Activated CD8-positive, alpha-beta memory T cell treated with anti-CD3 and anti-CD28 coated beads for 36 hours (primary cell): ENCODE measurements around the gene PSMC3. TPM values are rescaled to one million over a fixed set of nuclear protein-coding genes. Genes with fewer than 3 reads are reported as not detected.

Experiments
- CTCF ChIA-PET: fragments of 350-600 bp; sonication (Branson Sonifier 250); formaldehyde crosslinking; loops from one replicate; lab custom pipeline; 2021; ENCODE audit warnings: antibody characterized with exemption; lab: Charles Lee
- POLR2A ChIA-PET: fragments of 350-600 bp; sonication (Branson Sonifier 250); formaldehyde crosslinking; loops from one replicate; lab custom pipeline; 2021; ENCODE audit warnings: antibody characterized with exemption; lab: Charles Lee
- total RNA-seq, 2 experiments: library from RNA; stranded (reverse); gene quantifications; one replicate each; pipeline ENCODE4 v1.2.3, GENCODE V29; 2021

Gene PSMC3
- total RNA-seq, 2 experiments from 2014 or later = 188 to 202 TPM

- CTCF ChIA-PET = no interaction called here
- POLR2A ChIA-PET = no interaction called here
Observed at GRCh38 chr11:47447906-47448305, 21.7 kb upstream of the PSMC3 start.

GRCh38 chr11:47446833-47447232 lies 20.6 kb upstream of the PSMC3 start:
- POLR2A ChIA-PET = no interaction called here

GRCh38 chr11:47445840-47446239 lies 19.6 kb upstream of the PSMC3 start:
- POLR2A ChIA-PET = interaction anchor here (0.7 kb wide), 1 partner anchor 173 kb away, joined by 3 read pairs; no protein-coding TSS in a partner anchor
- CTCF ChIA-PET = interaction anchor here (1.7 kb wide), 1 partner anchor 33 kb away, joined by 5 read pairs; no protein-coding TSS in a partner anchor

More at GRCh38 chr11:47446833-47447232, 20.6 kb upstream of the PSMC3 start:
- CTCF ChIA-PET = no interaction called here

- ChIA-PET POLR2A (no interaction called here), CTCF (interaction anchor here (1.8 kb wide), 1 partner anchor 10 kb away, joined by 6 read pairs; no protein-coding TSS in a partner anchor)
Observed at GRCh38 chr11:47443817-47444216, 17.6 kb upstream of the PSMC3 start.

- ChIA-PET CTCF (interaction anchor here (1.3 to 1.8 kb wide), 2 partner anchors 11 to 34 kb away, joined by 3 to 6 read pairs; no protein-coding TSS in a partner anchor), POLR2A (no interaction called here)
Observed at GRCh38 chr11:47443028-47443700, 16.9 kb upstream of the PSMC3 start.

- ChIA-PET POLR2A (no interaction called here), CTCF (interaction anchor here (1.3 to 1.8 kb wide), 2 partner anchors 11 to 33 kb away, joined by 3 to 6 read pairs; no protein-coding TSS in a partner anchor)
Observed at GRCh38 chr11:47442514-47442913, 16.3 kb upstream of the PSMC3 start.

- CTCF ChIA-PET = no interaction called here
- POLR2A ChIA-PET = interaction anchor here (0.6 kb wide), 1 partner anchor 227 kb away, joined by 4 read pairs; no protein-coding TSS in a partner anchor
Observed at GRCh38 chr11:47441421-47441820, 15.2 kb upstream of the PSMC3 start.

- ChIA-PET POLR2A (no interaction called here), CTCF (no interaction called here)
Observed at GRCh38 chr11:47440054-47440476, 13.8 kb upstream of the PSMC3 start.

- CTCF ChIA-PET = interaction anchor here (0.7 kb wide), 1 partner anchor 10 kb away, joined by 3 read pairs; no protein-coding TSS in a partner anchor
- POLR2A ChIA-PET = no interaction called here
Observed at GRCh38 chr11:47438721-47439120, 12.5 kb upstream of the PSMC3 start.

- POLR2A ChIA-PET = no interaction called here
Observed at GRCh38 chr11:47437746-47438418, 11.6 kb upstream of the PSMC3 start.

GRCh38 chr11:47437218-47437745 lies 11.0 kb upstream of the PSMC3 start:
- CTCF ChIA-PET = no interaction called here

More at GRCh38 chr11:47437746-47438418, 11.6 kb upstream of the PSMC3 start:
- CTCF ChIA-PET = interaction anchor here (0.7 kb wide), 1 partner anchor 9 kb away, joined by 3 read pairs; no protein-coding TSS in a partner anchor

GRCh38 chr11:47436726-47437125 lies 10.5 kb upstream of the PSMC3 start:
- ChIA-PET CTCF (no interaction called here), POLR2A (no interaction called here)

More at GRCh38 chr11:47437218-47437745, 11.0 kb upstream of the PSMC3 start:
- POLR2A ChIA-PET = no interaction called here

GRCh38 chr11:47435687-47436086 lies 9.4 kb upstream of the PSMC3 start:
- ChIA-PET POLR2A (no interaction called here), CTCF (no interaction called here)

GRCh38 chr11:47434011-47434786 lies 8.0 kb upstream of the PSMC3 start:
- ChIA-PET CTCF (no interaction called here), POLR2A (no interaction called here)

- POLR2A ChIA-PET = no interaction called here
- CTCF ChIA-PET = no interaction called here
Observed at GRCh38 chr11:47433157-47433556, 6.9 kb upstream of the PSMC3 start.

GRCh38 chr11:47431356-47432083 lies 5.3 kb upstream of the PSMC3 start:
- CTCF ChIA-PET = interaction anchor here (0.7 kb wide), 1 partner anchor 100 kb away, joined by 4 read pairs; no protein-coding TSS in a partner anchor
- POLR2A ChIA-PET = no interaction called here

GRCh38 chr11:47430524-47430923 lies 4.3 kb upstream of the PSMC3 start:
- ChIA-PET POLR2A (no interaction called here), CTCF (interaction anchor here (2.0 kb wide), 1 partner anchor 18 kb away, joined by 4 read pairs; no protein-coding TSS in a partner anchor)

- POLR2A ChIA-PET = interaction anchor here (1.0 to 1.7 kb wide), 4 partner anchors 17 to 210 kb away, joined by 3 to 8 read pairs (median 4); partner anchors contain the start of genes DDB2 and SLC39A13
Observed at GRCh38 chr11:47425611-47426010, 628 bp downstream of the PSMC3 start.

More at GRCh38 chr11:47425611-47426010, 628 bp downstream of the PSMC3 start:
- CTCF ChIA-PET = interaction anchor here (1.0 to 4.0 kb wide), 4 partner anchors 9 to 19 kb away, joined by 3 to 25 read pairs (median 4); partner anchors contain the start of gene SLC39A13
